Measurements from ENCODE around the gene OR2B2. TPM values are rescaled to one million over a fixed set of nuclear protein-coding genes. Genes with fewer than 3 reads are reported as not detected.
A peak's percentile ranks its signal among the peaks of the same experiment; 100 is the strongest.

Gene OR2B2
- total RNA-seq, 1 donor, result not detected

DNA sequence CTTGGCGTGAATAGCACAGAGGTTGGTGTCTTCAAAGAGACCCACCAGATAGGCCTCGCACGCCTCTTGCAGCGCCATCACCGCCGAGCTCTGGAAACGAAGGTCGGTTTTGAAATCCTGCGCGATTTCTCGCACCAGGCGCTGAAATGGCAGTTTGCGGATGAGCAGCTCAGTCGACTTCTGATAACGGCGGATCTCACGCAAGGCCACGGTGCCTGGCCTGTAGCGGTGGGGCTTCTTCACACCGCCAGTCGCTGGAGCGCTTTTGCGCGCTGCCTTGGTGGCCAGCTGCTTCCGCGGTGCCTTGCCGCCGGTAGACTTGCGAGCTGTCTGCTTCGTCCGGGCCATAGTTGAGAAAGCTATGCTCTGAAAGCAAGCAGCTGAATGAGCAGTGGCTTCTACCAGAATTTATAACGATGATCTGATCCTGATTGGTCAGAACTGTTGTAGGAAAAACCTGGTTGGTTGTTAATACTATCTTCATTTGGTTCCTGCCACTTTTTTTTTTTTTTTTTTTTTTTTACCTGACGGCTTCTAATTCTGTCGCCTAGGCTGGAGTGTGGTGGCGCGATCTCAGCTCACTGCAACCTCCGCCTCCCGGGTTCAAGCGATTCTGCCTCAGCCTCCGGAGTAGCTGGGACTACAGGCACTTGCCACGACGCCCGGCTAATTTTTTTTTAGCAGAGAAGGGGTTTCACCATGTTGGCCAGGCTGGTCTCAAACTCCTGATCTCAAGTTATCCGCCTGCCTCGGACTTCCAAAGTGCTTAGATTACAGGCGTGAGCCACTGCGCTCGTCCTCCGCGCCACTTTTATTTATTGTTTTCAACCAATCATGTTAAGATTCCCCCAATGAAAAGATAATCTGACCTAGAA lies 21.5 kb downstream of the OR2B2 start:
- peak overlapping the region; percentile 31 for H3K27ac ChIP-seq (ENCODE audit: low read depth, low read length)
- no peaks in the 10 kb centered on the region for H3K79me2 ChIP-seq (ENCODE audit: insufficient read depth, low read length)
- peak overlapping the region; percentile 69 for H3K4me3 ChIP-seq (ENCODE audit: insufficient read depth, low read length)
- H3K36me3 ChIP-seq (ENCODE audit: insufficient read depth, low read length), result no peaks in the 10 kb centered on the region
- TF ChIP-seq, protein P1, sequence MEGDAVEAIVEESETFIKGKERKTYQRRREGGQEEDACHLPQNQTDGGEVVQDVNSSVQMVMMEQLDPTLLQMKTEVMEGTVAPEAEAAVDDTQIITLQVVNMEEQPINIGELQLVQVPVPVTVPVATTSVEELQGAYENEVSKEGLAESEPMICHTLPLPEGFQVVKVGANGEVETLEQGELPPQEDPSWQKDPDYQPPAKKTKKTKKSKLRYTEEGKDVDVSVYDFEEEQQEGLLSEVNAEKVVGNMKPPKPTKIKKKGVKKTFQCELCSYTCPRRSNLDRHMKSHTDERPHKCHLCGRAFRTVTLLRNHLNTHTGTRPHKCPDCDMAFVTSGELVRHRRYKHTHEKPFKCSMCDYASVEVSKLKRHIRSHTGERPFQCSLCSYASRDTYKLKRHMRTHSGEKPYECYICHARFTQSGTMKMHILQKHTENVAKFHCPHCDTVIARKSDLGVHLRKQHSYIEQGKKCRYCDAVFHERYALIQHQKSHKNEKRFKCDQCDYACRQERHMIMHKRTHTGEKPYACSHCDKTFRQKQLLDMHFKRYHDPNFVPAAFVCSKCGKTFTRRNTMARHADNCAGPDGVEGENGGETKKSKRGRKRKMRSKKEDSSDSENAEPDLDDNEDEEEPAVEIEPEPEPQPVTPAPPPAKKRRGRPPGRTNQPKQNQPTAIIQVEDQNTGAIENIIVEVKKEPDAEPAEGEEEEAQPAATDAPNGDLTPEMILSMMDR (IDR thresholded peaks at IDR 0.05; ENCODE audit: extremely low read depth, low read depth, low read length), result no peak
- H4K20me1 ChIP-seq (ENCODE audit: insufficient read depth, low read length), result no peaks in the 10 kb centered on the region
- H3K27me3 ChIP-seq (ENCODE audit: insufficient read depth, low read length), result no peaks in the 10 kb centered on the region
- H2AFZ ChIP-seq (ENCODE audit: low read length), result peak overlapping the region; percentile 64
- DNase-seq (ENCODE audit: insufficient read length, low spot score, missing footprints), result peak; percentile 94
- H3K9me3 ChIP-seq (ENCODE audit: low read depth, low read length), result no peaks in the 10 kb centered on the region
- H3K4me1 ChIP-seq (ENCODE audit: insufficient read depth, low read length), result peaks cover 28% of the 10 kb centered on the region
- peak overlapping the region; percentile 65 for H3K4me2 ChIP-seq (ENCODE audit: insufficient read depth, low read length)

DNA sequence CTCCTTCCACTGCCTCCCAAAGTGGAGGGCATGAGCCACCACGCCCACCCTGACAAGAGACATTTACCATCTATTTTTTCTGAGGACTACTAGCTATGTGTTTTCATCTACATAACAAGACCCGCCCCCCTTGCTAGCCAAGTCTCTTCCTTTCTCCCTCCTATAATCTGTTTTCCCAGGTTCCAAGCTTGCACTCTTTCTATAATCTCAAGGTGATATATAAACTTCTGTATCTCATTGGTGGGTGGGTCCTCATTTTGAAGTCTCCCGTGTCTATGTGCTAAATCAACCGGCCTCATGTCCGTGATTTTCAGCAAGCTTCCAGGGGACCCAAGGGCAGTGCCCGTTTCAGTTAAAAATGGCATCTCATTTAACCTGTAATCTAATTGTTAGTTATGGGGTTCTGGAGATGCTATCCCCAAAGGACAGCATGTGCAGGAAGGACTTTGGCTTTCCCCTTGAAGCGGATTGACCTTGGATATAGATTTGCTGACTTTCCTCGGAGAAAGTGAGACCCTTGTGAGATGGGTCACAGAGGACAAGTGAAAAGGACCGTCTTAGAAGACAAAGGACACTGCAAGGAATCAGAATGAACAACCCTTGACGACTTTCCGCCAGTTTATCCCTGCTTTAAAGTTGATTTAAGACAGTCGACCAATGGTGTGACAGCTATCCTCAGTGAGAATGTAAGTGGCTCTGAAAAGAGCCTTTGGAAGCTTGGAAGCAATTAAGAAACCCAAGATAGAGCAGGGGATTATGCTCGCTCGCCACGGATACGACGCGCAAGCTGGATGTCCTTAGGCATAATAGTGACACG lies 22.4 kb downstream of the OR2B2 start:
- Histone ChIP-seq H2AFZ (ENCODE audit: low read length) (peak overlapping the region; percentile 53), H3K27ac (ENCODE audit: low read depth, low read length) (no peak overlapping the region), H3K36me3 (ENCODE audit: insufficient read depth, low read length) (no peaks in the 10 kb centered on the region), H3K27me3 (ENCODE audit: insufficient read depth, low read length) (no peaks in the 10 kb centered on the region), H4K20me1 (ENCODE audit: insufficient read depth, low read length) (no peaks in the 10 kb centered on the region), H3K4me2 (ENCODE audit: insufficient read depth, low read length) (peak overlapping the region; percentile 65), H3K4me3 (ENCODE audit: insufficient read depth, low read length) (peak overlapping the region; percentile 69), H3K4me1 (ENCODE audit: insufficient read depth, low read length) (peaks cover 26% of the 10 kb centered on the region), H3K79me2 (ENCODE audit: insufficient read depth, low read length) (no peaks in the 10 kb centered on the region), H3K9me3 (ENCODE audit: low read depth, low read length) (no peaks in the 10 kb centered on the region)
- TF ChIP-seq, protein P1 (IDR thresholded peaks at IDR 0.05; ENCODE audit: extremely low read depth, low read depth, low read length), result no peak
- no peak for DNase-seq (ENCODE audit: insufficient read length, low spot score, missing footprints)

DNA sequence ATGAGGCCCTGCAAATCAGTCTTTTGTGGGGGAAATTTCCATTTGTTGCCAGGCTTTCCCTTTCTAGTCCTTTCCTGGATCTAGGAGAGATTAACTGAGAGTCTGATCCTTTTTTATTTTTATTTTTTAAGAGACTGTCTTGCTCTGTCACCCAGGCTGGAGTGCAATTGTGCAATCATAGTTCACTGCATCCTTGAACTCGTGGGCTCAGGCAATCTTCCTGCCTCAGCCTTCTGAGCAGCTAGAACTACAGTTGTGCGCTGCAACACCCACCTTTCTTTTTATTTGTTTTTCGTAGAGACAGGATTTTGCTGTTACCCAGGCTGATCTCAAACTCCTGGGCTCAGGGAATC lies 22.9 kb downstream of the OR2B2 start:
- Histone ChIP-seq H3K4me3 (ENCODE audit: insufficient read depth, low read length) (no peak overlapping the region), H3K4me2 (ENCODE audit: insufficient read depth, low read length) (no peak overlapping the region), H3K36me3 (ENCODE audit: insufficient read depth, low read length) (no peaks in the 10 kb centered on the region), H4K20me1 (ENCODE audit: insufficient read depth, low read length) (no peaks in the 10 kb centered on the region), H3K79me2 (ENCODE audit: insufficient read depth, low read length) (no peaks in the 10 kb centered on the region), H3K27ac (ENCODE audit: low read depth, low read length) (no peak overlapping the region), H2AFZ (ENCODE audit: low read length) (no peak overlapping the region), H3K4me1 (ENCODE audit: insufficient read depth, low read length) (peaks cover 21% of the 10 kb centered on the region), H3K27me3 (ENCODE audit: insufficient read depth, low read length) (no peaks in the 10 kb centered on the region), H3K9me3 (ENCODE audit: low read depth, low read length) (no peaks in the 10 kb centered on the region)
- no peak for DNase-seq (ENCODE audit: insufficient read length, low spot score, missing footprints)
- TF ChIP-seq, protein P1 (IDR thresholded peaks at IDR 0.05; ENCODE audit: extremely low read depth, low read depth, low read length), result no peak

DNA sequence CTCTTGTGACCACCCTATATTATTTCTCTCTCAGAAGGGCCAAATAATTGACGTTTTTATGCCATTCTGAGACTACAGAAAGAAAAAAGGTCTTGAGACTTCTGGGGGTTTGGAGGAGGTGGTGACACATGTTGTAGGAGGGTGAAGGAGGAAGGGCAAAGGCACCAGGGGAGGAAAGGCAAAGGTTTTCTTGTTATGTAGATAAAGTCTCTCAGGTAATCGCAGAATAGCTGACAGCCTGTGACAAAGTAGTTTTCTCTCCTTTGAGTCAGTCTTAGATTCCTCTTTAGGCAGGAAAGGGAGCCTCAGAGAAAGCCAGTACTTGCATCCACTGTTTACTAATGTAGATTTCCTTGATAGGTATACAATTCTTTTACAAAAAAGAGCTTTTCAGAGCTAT lies 23.6 kb downstream of the OR2B2 start:
- Histone ChIP-seq H3K27me3 (ENCODE audit: insufficient read depth, low read length) (no peaks in the 10 kb centered on the region), H2AFZ (ENCODE audit: low read length) (no peak overlapping the region), H3K4me2 (ENCODE audit: insufficient read depth, low read length) (no peak overlapping the region), H3K36me3 (ENCODE audit: insufficient read depth, low read length) (no peaks in the 10 kb centered on the region), H4K20me1 (ENCODE audit: insufficient read depth, low read length) (no peaks in the 10 kb centered on the region), H3K4me3 (ENCODE audit: insufficient read depth, low read length) (no peak overlapping the region), H3K79me2 (ENCODE audit: insufficient read depth, low read length) (no peaks in the 10 kb centered on the region), H3K9me3 (ENCODE audit: low read depth, low read length) (no peaks in the 10 kb centered on the region), H3K27ac (ENCODE audit: low read depth, low read length) (no peak overlapping the region), H3K4me1 (ENCODE audit: insufficient read depth, low read length) (peaks cover 18% of the 10 kb centered on the region)
- TF ChIP-seq, protein P1 (IDR thresholded peaks at IDR 0.05; ENCODE audit: extremely low read depth, low read depth, low read length), result no peak
- DNase-seq (ENCODE audit: insufficient read length, low spot score, missing footprints), result no peak

Measured in osteoblast (primary cell).